NCI-H460 (cell line): ENCODE results near the gene ACTA2. TPM values are rescaled to one million over a fixed set of nuclear protein-coding genes. Genes with fewer than 3 reads are reported as not detected.

Experiments used
- DNase-seq: peaks from one replicate; pipeline ENCODE4 v3.0.0-alpha.2; 2016; ENCODE audit warnings: low read depth; ENCODE audit errors: extremely low read depth
- small RNA-seq, 2 experiments: library from RNA; depleted of rRNA; stranded (forward); fragments of <200 nt; gene quantifications; one replicate each; pipeline ENCODE3, GENCODE V24; 2014
- total RNA-seq: library from RNA; depleted of rRNA; stranded (reverse); fragments of >200 nt; shearing (Covaris generic); gene quantifications from 2 replicates; pipeline ENCODE4 v1.2.3, GENCODE V29; 2014; rRNA removed

The ACTA2 gene
- total RNA-seq, 1 experiment from 2014 or later = 41.7 TPM

DNA sequence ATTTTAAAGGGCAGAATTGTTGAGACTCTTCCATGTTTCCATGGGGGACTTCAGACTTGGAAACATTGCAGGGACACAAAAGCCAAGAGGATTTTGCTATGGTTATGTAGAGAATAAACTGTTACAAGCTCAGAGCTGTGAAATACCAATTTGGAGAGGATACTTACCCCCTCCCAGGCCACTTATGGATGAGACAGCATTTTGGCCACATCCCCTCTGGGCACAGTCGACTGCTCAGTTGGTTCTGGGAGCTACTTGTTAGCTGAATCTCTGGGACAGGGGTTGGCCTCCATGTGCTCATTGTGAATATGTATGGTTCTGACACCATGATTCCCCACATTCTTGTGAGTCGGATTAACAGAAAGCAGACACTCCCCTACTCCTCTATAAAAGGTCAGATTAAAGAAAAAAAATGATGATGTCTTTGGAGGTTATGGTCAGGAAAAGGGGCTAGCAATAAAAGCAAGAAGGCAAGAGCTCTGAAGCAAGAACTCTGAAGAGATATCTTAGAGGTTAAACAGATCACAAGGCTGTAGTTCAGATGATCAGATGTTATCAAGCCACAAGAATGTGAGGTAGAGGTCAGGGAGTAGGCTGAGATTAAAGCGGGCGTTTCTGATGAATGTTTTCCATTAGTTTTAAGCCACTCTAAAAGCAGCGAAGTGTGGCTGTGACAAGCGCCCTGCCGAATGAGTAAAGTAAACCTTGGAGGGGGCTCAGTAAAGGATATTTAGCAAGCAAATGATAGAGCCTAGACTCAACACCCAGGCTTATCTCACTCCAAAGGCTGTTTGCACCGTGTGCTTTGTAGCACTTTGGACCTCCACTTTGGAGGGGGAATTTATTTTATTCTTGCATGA lies 55.3 kb downstream of the ACTA2 start:
- no peak for DNase-seq

GRCh38 chr10:88896372-88896993 lies 56.1 kb downstream of the ACTA2 start:
- DNase-seq = no peak

DNA sequence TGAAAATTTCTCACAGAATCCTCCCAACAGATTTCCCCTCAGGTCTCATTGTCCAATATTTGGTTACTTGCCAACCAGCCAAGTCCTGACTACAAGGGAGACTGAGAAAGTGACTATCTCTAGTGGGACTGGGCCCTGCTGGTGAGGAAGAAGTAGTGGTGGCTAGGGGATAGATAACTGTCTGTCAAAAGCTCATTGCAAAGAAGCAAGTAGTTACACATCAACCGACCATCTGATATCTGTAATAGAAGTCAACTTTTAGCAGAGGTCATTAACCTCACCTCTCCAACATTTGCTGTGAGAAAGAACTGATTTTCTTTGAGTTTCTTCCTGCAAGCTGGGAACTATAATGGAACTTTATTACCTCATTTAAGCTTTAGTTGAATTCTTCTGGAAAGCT lies 57.3 kb downstream of the ACTA2 start:
- no peak for DNase-seq

DNA sequence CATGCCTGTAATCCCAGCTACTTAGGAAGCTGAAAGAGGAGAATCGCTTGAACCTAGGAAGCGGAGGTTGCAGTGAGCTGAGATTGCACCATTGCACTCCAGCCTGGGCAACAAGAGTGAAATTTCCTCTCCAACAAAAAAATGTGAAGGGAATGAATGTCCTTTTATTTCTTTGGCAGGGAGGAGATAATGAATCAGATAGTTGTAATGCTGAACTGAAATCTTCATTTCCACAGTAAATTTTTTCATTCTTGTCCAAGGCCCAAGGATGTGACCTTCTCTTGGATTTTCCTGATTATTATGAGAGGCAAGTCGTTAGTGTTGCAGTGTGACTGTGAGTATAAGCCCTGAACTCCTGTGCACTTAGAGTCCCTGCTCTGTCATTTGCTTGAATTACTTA lies 59.0 kb downstream of the ACTA2 start:
- no peak for DNase-seq

DNA sequence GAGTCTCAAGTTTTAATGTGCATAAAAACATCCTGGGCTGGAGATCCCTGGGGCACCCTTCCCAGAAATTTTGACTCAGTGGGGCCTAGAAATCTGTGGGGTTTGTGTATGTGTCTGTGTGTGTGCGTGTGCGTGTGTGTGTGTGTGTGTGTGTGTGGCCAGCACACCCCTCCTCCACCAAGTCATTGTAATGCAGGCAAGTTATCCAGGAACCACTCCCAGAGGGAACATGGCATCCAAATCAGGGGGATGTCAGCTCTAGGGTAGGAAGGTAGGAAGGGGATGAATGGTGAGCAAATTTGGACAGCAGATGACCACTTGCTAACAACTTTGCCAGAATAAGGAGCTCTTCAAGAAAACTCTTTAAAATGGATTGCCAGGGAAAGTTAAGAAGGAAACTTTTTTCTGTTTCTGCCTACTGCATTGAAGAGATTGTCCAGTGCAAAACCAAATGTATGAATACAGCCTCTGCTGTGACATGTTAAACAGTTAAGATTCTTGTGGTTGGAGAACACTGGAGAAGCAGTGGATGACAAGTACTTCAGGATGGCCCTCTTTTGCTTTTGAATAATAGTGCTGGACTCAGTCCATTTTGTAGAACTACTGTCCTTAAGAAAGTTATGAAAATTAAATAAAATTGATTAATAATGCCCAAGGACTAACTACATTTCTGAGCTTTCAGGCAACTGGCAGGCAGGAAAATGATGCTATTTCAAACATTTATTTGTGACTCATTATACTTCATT lies 60.2 kb downstream of the ACTA2 start:
- DNase-seq = no peak

GRCh38 chr10:88890681-88891381 lies 61.7 kb downstream of the ACTA2 start:
- no peak for DNase-seq

- no peak for DNase-seq
Observed at GRCh38 chr10:88889559-88890337, 62.8 kb downstream of the ACTA2 start.

- DNase-seq = no peak
Observed at GRCh38 chr10:88888810-88889445, 63.6 kb downstream of the ACTA2 start.

- DNase-seq = no peak
Observed at GRCh38 chr10:88886557-88886956, 66.0 kb downstream of the ACTA2 start.

Small RNA genes within 50 kb of the gene (small RNA-seq; reads per million reads assigned to genes)
- 0 reads per million in 2 experiments for gene RF02116

Other genes with a start within 250 kb of the ACTA2 start
- gene LIPK, start 246.5 kb downstream of the ACTA2 start, total RNA-seq = not detected in 2 replicates
- not detected in 2 replicates for gene LIPN, start 192.8 kb downstream of the ACTA2 start, total RNA-seq
- not detected in 2 replicates for gene LIPM, start 150.0 kb downstream of the ACTA2 start, total RNA-seq
- gene ANKRD22, start 100.9 kb downstream of the ACTA2 start, total RNA-seq = 0.17 TPM in 1 of 2 replicates, not detected in the other
- 37.6 and 39.8 TPM in 2 replicates for gene STAMBPL1, start 72.5 kb downstream of the ACTA2 start, total RNA-seq
- gene FAS, start 38.0 kb upstream of the ACTA2 start, total RNA-seq = 16.2 and 20.3 TPM in 2 replicates